Right cardiac atrium (tissue), 5 donors: Measurements from ENCODE around the gene RABGAP1L. TPM values are rescaled to one million over a fixed set of nuclear protein-coding genes. Genes with fewer than 3 reads are reported as not detected.
"Not testable (repeated sequence)": the region's sequence is repeated elsewhere in the genome, so short reads cannot be mapped to it uniquely, and the experiment has no call there.

Source experiments
- ATAC-seq, 2 donors: fragments of 200-7000 bp; cut with Tn5 transposase; one replicate each; pipeline versions ENCODE4 v1.8.0 to v1.9.1; 2020; ENCODE audit warnings: moderate library complexity in 2 of 2, mild to moderate bottlenecking in 1 of 2
- DNase-seq, 3 donors: peaks; one replicate each; pipeline ENCODE4 v3.0.0-alpha.2; 2020
- H3K27ac ChIP-seq: one replicate; pipeline ENCODE4 v1.5.1; 2013; ENCODE audit warnings: mild to moderate bottlenecking, low read length, control low read depth, moderate library complexity
- H3K27me3 ChIP-seq: one replicate; pipeline ENCODE4 v1.6.1; 2013; ENCODE audit not compliant: control insufficient read depth, insufficient read depth
- H3K4me1 ChIP-seq: one replicate; pipeline ENCODE4 v1.6.1; 2013; ENCODE audit warnings: low read length; ENCODE audit not compliant: control insufficient read depth, insufficient read depth
- H3K4me3 ChIP-seq: one replicate; pipeline ENCODE4 v1.5.1; 2013; ENCODE audit warnings: low read length, control low read depth
- H3K9me3 ChIP-seq: one replicate; pipeline ENCODE4 v1.6.1; 2013; ENCODE audit warnings: low read length; ENCODE audit not compliant: control insufficient read depth
- WGBS: extraction: QIAGEN DNeasy Blood & Tissue Kit; methylation state at CpG from one replicate; pipeline ENCODE4 v1.1.7; 2013; 5-methylcytosine and 5-hydroxymethylcytosine counted together
- intact Hi-C, 4 donors: fragments of 100-400 bp; cut with DNase I; formaldehyde crosslinking; loops; one replicate each; pipeline versions ENCODE4 v1.11.0 to v1.14.0; 2022 to 2023
- polyA plus RNA-seq: library from polyadenylated mRNA; stranded (reverse); fragments of 200-250 nt; gene quantifications from one replicate; pipeline ENCODE4 v1.2.3, GENCODE V29; 2013
- total RNA-seq, 4 donors: library from RNA; stranded (reverse); fragmentation: NEBNext Ultra II Directional; extraction: Animal tissue kit (Norgen Biotek cat#: 25700); gene quantifications; one replicate each; pipeline ENCODE4 v1.2.1, GENCODE V29; 2021
- donor health status: healthy with polysubstance abuse.
- donor health status: DM: no; HTN: yes; CAD: no.
- donor health status: DM: no; HTN: no; CAD: no.
- donor health status: DM: no; HTN: yes; CAD: no; lungs with severe emphysema.
- donor health status: DM: yes; HTN: yes; CAD: no.

The RABGAP1L gene
- total and polyA plus RNA-seq, 5 donors: 174 to 367 (median 186) TPM

- Histone ChIP-seq H3K4me3 (no peak overlapping the region), H3K27ac (no peak overlapping the region), H3K27me3 (no peaks in the 10 kb centered on the region), H3K9me3 (no peaks in the 10 kb centered on the region), H3K4me1 (no peaks in the 10 kb centered on the region)
- DNase-seq: no peak
- intact Hi-C loops: no loop called here
- ATAC-seq: no peak
- 70% methylated on average over 3 of the region's 3 CpGs for whole genome bisulfite sequencing
Observed at GRCh38 chr1:174243451-174244000, 84.2 kb downstream of the RABGAP1L start.

- intact Hi-C loops: no loop called here
- H3K27me3 ChIP-seq: no peaks in the 10 kb centered on the region
- peak overlapping the region; percentile 38 for H3K27ac ChIP-seq
- ATAC-seq (peak in 1 of 2 donors; percentile 41), DNase-seq (no peak)
- 69% methylated on average over 5 of the region's 5 CpGs for WGBS
- no peak overlapping the region for H3K4me3 ChIP-seq
- H3K4me1 ChIP-seq: no peaks in the 10 kb centered on the region
- no peaks in the 10 kb centered on the region for H3K9me3 ChIP-seq
Observed at GRCh38 chr1:174244017-174244416, 84.7 kb downstream of the RABGAP1L start.

DNA sequence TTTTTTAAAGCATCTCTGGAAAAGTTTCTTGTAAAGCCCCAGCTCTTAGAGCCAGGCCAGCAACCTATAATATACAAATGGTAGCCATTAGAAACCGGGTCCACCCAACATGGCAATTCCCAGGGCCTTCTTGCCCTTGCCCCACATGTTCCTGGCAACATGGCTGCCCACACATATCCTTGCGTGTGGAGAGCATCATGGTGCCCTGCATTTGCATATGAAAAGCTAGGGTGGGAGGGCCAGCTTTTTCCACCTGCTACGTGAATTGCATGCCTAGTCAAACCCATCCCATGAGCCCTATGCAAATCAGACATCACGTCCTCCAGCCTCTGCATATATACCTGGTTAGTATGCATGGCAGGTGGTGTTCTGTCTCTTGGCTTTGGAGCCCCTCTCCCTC lies 88.2 kb downstream of the RABGAP1L start:
- no peak for DNase-seq
- ATAC-seq: no peak
- Histone ChIP-seq H3K27ac (no peak overlapping the region), H3K4me3 (no peak overlapping the region), H3K9me3 (no peaks in the 10 kb centered on the region), H3K27me3 (no peaks in the 10 kb centered on the region), H3K4me1 (no peaks in the 10 kb centered on the region)
- 98% methylated on average over 4 of the region's 4 CpGs for WGBS
- intact Hi-C loops: no loop called here

DNA sequence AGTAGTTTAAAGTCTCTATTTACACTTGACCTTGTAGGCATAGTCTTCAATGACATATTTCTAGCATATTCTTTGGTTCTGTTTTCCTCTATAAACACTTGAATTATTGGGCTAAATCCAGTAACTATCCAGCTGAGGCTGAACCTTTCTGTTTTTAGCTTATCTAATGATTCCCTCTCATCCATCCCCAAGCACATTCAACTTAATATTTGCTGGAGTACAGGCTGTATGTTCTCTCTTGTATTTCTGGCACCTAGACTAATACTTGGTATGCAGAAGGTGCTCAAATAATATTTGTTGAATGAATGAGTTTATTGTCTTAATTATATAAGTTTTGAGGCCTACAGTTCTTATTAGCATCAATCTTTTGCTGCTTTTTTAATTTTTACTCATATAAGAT lies 88.7 kb downstream of the RABGAP1L start:
- intact Hi-C loops: no loop called here
- H3K27me3 ChIP-seq: no peaks in the 10 kb centered on the region
- no peak overlapping the region for H3K27ac ChIP-seq
- H3K4me3 ChIP-seq: no peak overlapping the region
- no peaks in the 10 kb centered on the region for H3K9me3 ChIP-seq
- ATAC-seq: peak; percentile 37 to 77
- no peaks in the 10 kb centered on the region for H3K4me1 ChIP-seq
- DNase-seq: no peak

DNA sequence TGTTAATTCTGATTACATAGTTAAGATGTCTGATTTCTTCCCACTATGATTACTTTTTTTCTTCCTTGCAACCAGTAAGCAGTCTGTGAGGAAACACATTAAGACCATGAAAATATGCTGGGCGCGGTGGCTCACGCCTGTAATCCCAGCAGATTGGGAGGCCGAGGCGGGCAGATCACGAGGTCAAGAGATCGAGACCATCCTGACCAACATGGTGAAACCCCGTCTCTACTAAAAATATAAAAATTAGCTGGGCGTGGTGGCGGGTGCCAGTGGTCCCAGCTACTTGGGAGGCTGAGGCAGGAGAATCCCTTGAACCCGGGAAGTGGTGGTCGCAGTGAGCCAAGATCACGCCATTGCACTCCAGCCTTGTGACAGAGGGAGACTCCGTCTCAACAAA lies 97.1 kb downstream of the RABGAP1L start:
- DNase-seq: peak in 1 of 3 donors; percentile 16
- H3K9me3 ChIP-seq, H3K4me1 ChIP-seq, H3K27ac ChIP-seq, H3K4me3 ChIP-seq, H3K27me3 ChIP-seq, ATAC-seq: not testable (repeated sequence)
- 96% methylated on average over 14 of the region's 14 CpGs for WGBS
- intact Hi-C loops: loop anchor here in 1 of 4 donors (10.0 kb wide), 1 partner anchor 488 kb away; no protein-coding TSS in a partner anchor

DNA sequence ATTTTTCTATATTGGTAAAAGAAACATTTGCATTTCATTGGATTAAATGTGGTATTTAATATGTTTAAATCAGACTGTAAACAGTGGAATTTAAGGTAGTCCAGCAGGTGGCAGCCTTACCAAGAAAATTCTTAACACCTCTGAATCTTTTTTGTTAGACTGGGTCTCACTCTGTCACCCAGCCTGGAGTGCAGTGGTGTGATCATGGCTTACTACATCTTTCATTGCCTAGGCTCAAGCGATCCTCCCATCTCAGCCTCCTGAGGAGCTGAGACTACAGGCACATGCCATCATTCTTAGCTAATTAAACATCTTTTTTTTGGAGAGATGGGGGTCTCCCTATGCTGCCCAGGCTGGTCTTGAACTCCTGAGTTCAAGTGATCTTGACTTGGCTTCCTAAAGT lies 98.8 kb downstream of the RABGAP1L start:
- Histone ChIP-seq H3K4me1 (no peaks in the 10 kb centered on the region), H3K9me3 (no peaks in the 10 kb centered on the region), H3K27ac (no peak overlapping the region), H3K27me3 (no peaks in the 10 kb centered on the region), H3K4me3 (no peak overlapping the region)
- DNase-seq: no peak
- WGBS: 59% methylated on average over 1 of the region's 1 CpG
- intact Hi-C loops: loop anchor here in 1 of 4 donors (10.0 kb wide), 1 partner anchor 487 kb away; no protein-coding TSS in a partner anchor
- ATAC-seq: peak; percentile 33 to 50

- H3K4me1 ChIP-seq: no peaks in the 10 kb centered on the region
- ATAC-seq: peak; percentile 52 to 58
- no peaks in the 10 kb centered on the region for H3K27me3 ChIP-seq
- no peak overlapping the region for H3K4me3 ChIP-seq
- H3K9me3 ChIP-seq: no peaks in the 10 kb centered on the region
- no peak for DNase-seq
- peak overlapping the region; percentile 48 for H3K27ac ChIP-seq
- WGBS: 40% methylated on average over 3 of the region's 3 CpGs
- intact Hi-C loops: loop anchor here in 3 of 4 donors (5.0 kb wide), 3 partner anchors 465 to 485 kb away; no protein-coding TSS in a partner anchor
Observed at GRCh38 chr1:174262349-174263241, 103.3 kb downstream of the RABGAP1L start.

GRCh38 chr1:174265282-174265681 lies 106.0 kb downstream of the RABGAP1L start:
- H3K27ac ChIP-seq: no peak overlapping the region
- H3K4me3 ChIP-seq: no peak overlapping the region
- intact Hi-C loops: no loop called here
- DNase-seq: no peak
- H3K27me3 ChIP-seq: no peaks in the 10 kb centered on the region
- no peak for ATAC-seq
- no peaks in the 10 kb centered on the region for H3K9me3 ChIP-seq
- H3K4me1 ChIP-seq: no peaks in the 10 kb centered on the region

DNA sequence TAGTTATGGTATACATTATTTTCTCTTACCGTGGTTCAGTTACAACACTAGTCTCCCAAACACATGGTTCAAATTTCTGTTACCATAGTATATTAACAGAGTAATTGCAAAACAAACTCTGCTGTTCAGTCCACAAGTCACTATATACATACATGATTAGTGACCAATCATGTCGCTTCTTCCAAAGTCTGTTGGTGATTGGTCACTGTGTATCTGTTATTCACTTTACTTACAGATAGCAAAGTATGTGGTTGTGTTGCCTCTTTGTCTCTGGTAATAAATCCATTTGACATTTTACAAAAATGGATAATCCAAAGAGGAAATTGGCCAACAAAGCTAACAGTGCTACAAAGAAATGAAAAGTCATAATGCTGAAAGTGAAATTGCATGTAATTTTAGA lies 107.2 kb downstream of the RABGAP1L start:
- DNase-seq (no peak), ATAC-seq (no peak)
- Histone ChIP-seq H3K27ac (no peak overlapping the region), H3K9me3 (no peaks in the 10 kb centered on the region), H3K4me1 (no peaks in the 10 kb centered on the region), H3K4me3 (no peak overlapping the region), H3K27me3 (no peaks in the 10 kb centered on the region)
- WGBS: 89% methylated on average over 2 of the region's 2 CpGs
- intact Hi-C loops: no loop called here

DNA sequence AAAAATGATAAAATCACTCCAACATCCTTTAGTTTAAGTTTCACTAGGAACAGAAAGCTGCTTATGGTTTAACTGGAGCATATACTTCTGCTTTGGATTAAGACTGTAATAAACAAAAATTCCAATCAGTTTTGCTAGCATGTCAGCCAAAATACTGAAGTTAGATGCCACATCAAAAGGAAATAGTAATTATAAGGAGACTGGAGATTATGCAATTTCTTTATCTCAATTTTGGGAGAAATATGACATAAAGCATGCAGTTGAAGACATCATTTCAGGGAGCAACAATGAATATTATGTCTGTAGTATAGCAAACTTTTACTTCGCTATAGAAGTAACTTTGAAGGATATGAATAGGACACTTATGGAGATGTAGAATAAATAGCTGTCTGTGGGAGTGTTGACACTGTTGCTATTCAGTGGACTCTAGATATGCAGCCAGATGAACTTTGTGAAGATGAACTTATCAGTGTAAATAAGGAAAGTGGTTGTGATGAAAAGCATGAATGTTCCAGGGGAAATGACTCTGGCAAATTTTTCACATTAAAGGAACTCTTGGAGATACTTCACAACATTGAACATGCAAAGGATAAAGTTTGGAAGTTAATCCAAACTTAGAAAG lies 107.8 kb downstream of the RABGAP1L start:
- Histone ChIP-seq H3K9me3 (no peaks in the 10 kb centered on the region), H3K4me3 (no peak overlapping the region), H3K4me1 (no peaks in the 10 kb centered on the region), H3K27ac (no peak overlapping the region), H3K27me3 (no peaks in the 10 kb centered on the region)
- WGBS: 45% methylated on average over 1 of the region's 1 CpG
- intact Hi-C loops: no loop called here
- ATAC-seq (peak in 1 of 2 donors; percentile 74), DNase-seq (no peak)

GRCh38 chr1:174269989-174270651 lies 110.8 kb downstream of the RABGAP1L start:
- intact Hi-C loops: no loop called here
- DNase-seq: no peak
- H3K27ac ChIP-seq: no peak overlapping the region
- 97% methylated on average over 1 of the region's 1 CpG for WGBS
- no peak overlapping the region for H3K4me3 ChIP-seq
- no peak for ATAC-seq
- no peaks in the 10 kb centered on the region for H3K27me3 ChIP-seq
- peaks cover 2% of the 10 kb centered on the region for H3K4me1 ChIP-seq
- no peaks in the 10 kb centered on the region for H3K9me3 ChIP-seq
